Activated B cell treated with CpG ODN at 0.5 μM for 24 hours (primary cell): ENCODE results near the gene SLC2A4RG. TPM values are rescaled to one million over a fixed set of nuclear protein-coding genes. Genes with fewer than 3 reads are reported as not detected.

Experiments
- ATAC-seq: fragments of 200-7000 bp; cut with Tn5 transposase; one replicate; pipeline ENCODE4 v1.10.0; 2021; ENCODE audit warnings: low read depth, mild to moderate bottlenecking, moderate library complexity
- CTCF ChIA-PET: fragments of 350-600 bp; sonication (Branson Sonifier 250); formaldehyde crosslinking; loops from one replicate; lab custom pipeline; 2021; ENCODE audit warnings: antibody characterized with exemption; lab: Charles Lee
- POLR2A ChIA-PET: fragments of 350-600 bp; sonication (Branson Sonifier 250); formaldehyde crosslinking; loops from one replicate; lab custom pipeline; 2021; ENCODE audit warnings: antibody characterized with exemption; lab: Charles Lee
- DNase-seq: peaks from one replicate; pipeline ENCODE4 v3.0.0; 2022
- H3K27ac Mint-ChIP-seq: one replicate; pipeline ENCODE4 v1.8.0; 2020; ENCODE audit warnings: mixed read lengths
- H3K27me3 Mint-ChIP-seq: one replicate; pipeline ENCODE4 v1.8.0; 2021; ENCODE audit warnings: mixed read lengths
- H3K36me3 Mint-ChIP-seq: one replicate; pipeline ENCODE4 v1.8.0; 2021; ENCODE audit warnings: low read depth, mixed read lengths
- H3K4me1 Mint-ChIP-seq: one replicate; pipeline ENCODE4 v1.8.0; 2021; ENCODE audit warnings: mixed read lengths
- H3K4me3 Mint-ChIP-seq: one replicate; pipeline ENCODE4 v1.8.0; 2020; ENCODE audit warnings: mild to moderate bottlenecking, mixed read lengths
- H3K9me3 Mint-ChIP-seq: one replicate; pipeline ENCODE4 v1.8.0; 2020; ENCODE audit warnings: mixed read lengths
- CTCF ChIP-seq: fragments of 200-600 bp; IDR thresholded peaks from one replicate; pipeline ENCODE4 v1.8.0; 2022; ENCODE audit warnings: antibody characterized with exemption, mild to moderate bottlenecking
- intact Hi-C: fragments of 100-400 bp; cut with micrococcal nuclease; formaldehyde crosslinking; loops from one replicate; pipeline ENCODE4 v1.15.1; 2024
- total RNA-seq: library from RNA; stranded (reverse); gene quantifications from 2 replicates; pipeline ENCODE4 v1.2.3, GENCODE V29; 2022

SLC2A4RG gene
- total RNA-seq, 1 donor from 2014 or later: 28.1 TPM

GRCh38 chr20:63781181-63781580, 41.6 kb downstream of the SLC2A4RG start:
- Mint-ChIP-seq H3K27me3 (no peaks in the 10 kb centered on the region), H3K4me1 (peaks cover 4% of the 10 kb centered on the region), H3K27ac (no peak overlapping the region), H3K4me3 (no peak overlapping the region), H3K36me3 (no peaks in the 10 kb centered on the region), H3K9me3 (no peaks in the 10 kb centered on the region)
- ChIA-PET CTCF (no interaction called here), POLR2A (no interaction called here)
- no peak for TF ChIP-seq CTCF
- intact Hi-C loops: no loop called here
- DNase-seq: no peak
- ATAC-seq: no peak

- TF ChIP-seq CTCF: no peak
- DNase-seq: no peak
- peaks cover 6% of the 10 kb centered on the region for H3K4me1 Mint-ChIP-seq
- ATAC-seq: peak; percentile 33
- H3K27ac Mint-ChIP-seq: no peak overlapping the region
- POLR2A ChIA-PET: no interaction called here
- H3K36me3 Mint-ChIP-seq: no peaks in the 10 kb centered on the region
- CTCF ChIA-PET: no interaction called here
- intact Hi-C loops: no loop called here
- no peaks in the 10 kb centered on the region for H3K9me3 Mint-ChIP-seq
- no peaks in the 10 kb centered on the region for H3K27me3 Mint-ChIP-seq
- no peak overlapping the region for H3K4me3 Mint-ChIP-seq
These were observed 42.5 kb downstream of the SLC2A4RG start for GRCh38 chr20:63782051-63782471.

GRCh38 chr20:63782521-63782971, 43.0 kb downstream of the SLC2A4RG start:
- no peaks in the 10 kb centered on the region for H3K9me3 Mint-ChIP-seq

GRCh38 chr20:63783970-63784369, 44.4 kb downstream of the SLC2A4RG start:
- Mint-ChIP-seq H3K4me3 (no peak overlapping the region), H3K36me3 (no peaks in the 10 kb centered on the region), H3K4me1 (peaks cover 6% of the 10 kb centered on the region), H3K27me3 (no peaks in the 10 kb centered on the region), H3K9me3 (no peaks in the 10 kb centered on the region), H3K27ac (no peak overlapping the region)
- POLR2A ChIA-PET: no interaction called here
- DNase-seq: no peak
- no peak for ATAC-seq
- intact Hi-C loops: no loop called here
- CTCF ChIA-PET: interaction anchor here (1.2 to 4.4 kb wide), 2 partner anchors 81 to 336 kb away, joined by 4 to 16 read pairs; partner anchors contain the start of gene TPD52L2
- TF ChIP-seq CTCF: no peak

More at GRCh38 chr20:63782521-63782971, 43.0 kb downstream of the SLC2A4RG start:
- ChIA-PET CTCF (no interaction called here), POLR2A (no interaction called here)
- no peak overlapping the region for H3K4me3 Mint-ChIP-seq
- ATAC-seq: no peak
- no peaks in the 10 kb centered on the region for H3K36me3 Mint-ChIP-seq
- peaks cover 6% of the 10 kb centered on the region for H3K4me1 Mint-ChIP-seq
- intact Hi-C loops: no loop called here
- no peak for TF ChIP-seq CTCF
- no peak for DNase-seq
- no peaks in the 10 kb centered on the region for H3K27me3 Mint-ChIP-seq
- H3K27ac Mint-ChIP-seq: no peak overlapping the region

- Mint-ChIP-seq H3K4me3 (no peak overlapping the region), H3K36me3 (no peaks in the 10 kb centered on the region), H3K9me3 (no peaks in the 10 kb centered on the region), H3K27me3 (no peaks in the 10 kb centered on the region), H3K4me1 (peaks cover 6% of the 10 kb centered on the region), H3K27ac (no peak overlapping the region)
- ChIA-PET CTCF (interaction anchor here (0.7 to 4.4 kb wide), 14 partner anchors 9 to 289 kb away, joined by 3 to 16 read pairs (median 4); partner anchors contain the start of genes PTK6, RTEL1, SAMD10 and TPD52L2), POLR2A (interaction anchor here (1.0 to 1.5 kb wide), 2 partner anchors 79 to 248 kb away, joined by 3 to 4 read pairs; partner anchors contain the start of genes PTK6 and TPD52L2)
- no peak for ATAC-seq
- no peak for DNase-seq
- intact Hi-C loops: loop anchor here (1.0 to 5.0 kb wide), 5 partner anchors 78 to 337 kb away; partner anchors contain the start of genes ARFRP1 and ZGPAT
- no peak for TF ChIP-seq CTCF
These were observed 46.1 kb downstream of the SLC2A4RG start for GRCh38 chr20:63785691-63786131.
